Measurements from ENCODE around the gene IGHMBP2.

Gene IGHMBP2

GRCh38 chr11:68939583-68940555, 36.2 kb downstream of the IGHMBP2 start:
- DNase-seq (ENCODE audit: low spot score) = no peak

- no peak for DNase-seq (ENCODE audit: low spot score)
Measured at GRCh38 chr11:68940651-68941323, 37.1 kb downstream of the IGHMBP2 start.

- DNase-seq (ENCODE audit: low spot score) = no peak
Measured at GRCh38 chr11:68941324-68942094, 37.8 kb downstream of the IGHMBP2 start.

- DNase-seq (ENCODE audit: low spot score) = no peak
Measured at GRCh38 chr11:68942095-68942620, 38.5 kb downstream of the IGHMBP2 start.

GRCh38 chr11:68942751-68943271, 39.1 kb downstream of the IGHMBP2 start:
- DNase-seq (ENCODE audit: low spot score) = no peak

- DNase-seq (ENCODE audit: low spot score) = no peak
Measured at GRCh38 chr11:68946416-68947090, 42.9 kb downstream of the IGHMBP2 start.

- DNase-seq (ENCODE audit: low spot score) = no peak
Measured at GRCh38 chr11:68947151-68947550, 43.5 kb downstream of the IGHMBP2 start.

- no peak for DNase-seq (ENCODE audit: low spot score)
Measured at GRCh38 chr11:68948496-68948895, 44.8 kb downstream of the IGHMBP2 start.

- DNase-seq (ENCODE audit: low spot score) = no peak
Measured at GRCh38 chr11:68948935-68949334, 45.2 kb downstream of the IGHMBP2 start.

- no peak for DNase-seq (ENCODE audit: low spot score)
Measured at GRCh38 chr11:68950270-68950669, 46.6 kb downstream of the IGHMBP2 start.

GRCh38 chr11:68950762-68951161, 47.1 kb downstream of the IGHMBP2 start:
- DNase-seq (ENCODE audit: low spot score) = no peak

GRCh38 chr11:68954836-68955606, 51.3 kb downstream of the IGHMBP2 start:
- DNase-seq (ENCODE audit: low spot score) = no peak

GRCh38 chr11:68955607-68955958, 51.9 kb downstream of the IGHMBP2 start:
- DNase-seq (ENCODE audit: low spot score) = no peak

- no peak for DNase-seq (ENCODE audit: low spot score)
Measured at GRCh38 chr11:68956142-68956541, 52.5 kb downstream of the IGHMBP2 start.

- DNase-seq (ENCODE audit: low spot score) = no peak
Measured at GRCh38 chr11:68956547-68957254, 53.0 kb downstream of the IGHMBP2 start.

- no peak for DNase-seq (ENCODE audit: low spot score)
Measured at GRCh38 chr11:68958211-68958610, 54.5 kb downstream of the IGHMBP2 start.

GRCh38 chr11:68959465-68960293, 56.0 kb downstream of the IGHMBP2 start:
- DNase-seq (ENCODE audit: low spot score) = no peak

- no peak for DNase-seq (ENCODE audit: low spot score)
Measured at GRCh38 chr11:68960294-68961071, 56.8 kb downstream of the IGHMBP2 start.
